HG03097 (cell line): ENCODE data around the gene ARHGEF7.

ENCODE experiments used
- ATAC-seq: cut with Tn5 transposase; IDR thresholded peaks from one replicate; pipeline ENCODE4 v1.9.1; 2021; ENCODE audit not compliant: unreplicated experiment, low FRiP score

ARHGEF7 gene

GRCh38 chr13:111317571-111318345 lies 202.6 kb downstream of the ARHGEF7 start:
- no peak for ATAC-seq

GRCh38 chr13:111318386-111318785 lies 203.3 kb downstream of the ARHGEF7 start:
- no peak for ATAC-seq

DNA sequence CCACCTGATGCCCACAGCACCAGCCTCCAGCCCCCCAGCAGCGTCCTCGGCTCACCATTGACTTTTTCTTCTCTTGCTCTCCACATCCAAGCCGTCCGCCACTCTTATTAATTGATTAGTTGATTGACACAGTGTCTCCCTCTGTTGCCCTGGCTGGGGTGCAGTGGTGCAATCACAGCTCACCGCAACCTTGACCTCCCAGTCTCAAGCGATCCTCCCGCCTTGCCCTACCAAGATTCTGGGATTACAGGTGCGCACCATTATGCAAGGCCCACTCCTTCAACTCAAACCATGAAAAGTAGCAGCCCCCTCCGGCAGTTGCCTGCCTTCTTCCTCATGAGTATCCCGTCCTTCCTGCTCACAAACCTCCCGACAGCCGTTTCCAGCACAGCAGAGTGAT lies 204.4 kb downstream of the ARHGEF7 start:
- ATAC-seq, result no peak

DNA sequence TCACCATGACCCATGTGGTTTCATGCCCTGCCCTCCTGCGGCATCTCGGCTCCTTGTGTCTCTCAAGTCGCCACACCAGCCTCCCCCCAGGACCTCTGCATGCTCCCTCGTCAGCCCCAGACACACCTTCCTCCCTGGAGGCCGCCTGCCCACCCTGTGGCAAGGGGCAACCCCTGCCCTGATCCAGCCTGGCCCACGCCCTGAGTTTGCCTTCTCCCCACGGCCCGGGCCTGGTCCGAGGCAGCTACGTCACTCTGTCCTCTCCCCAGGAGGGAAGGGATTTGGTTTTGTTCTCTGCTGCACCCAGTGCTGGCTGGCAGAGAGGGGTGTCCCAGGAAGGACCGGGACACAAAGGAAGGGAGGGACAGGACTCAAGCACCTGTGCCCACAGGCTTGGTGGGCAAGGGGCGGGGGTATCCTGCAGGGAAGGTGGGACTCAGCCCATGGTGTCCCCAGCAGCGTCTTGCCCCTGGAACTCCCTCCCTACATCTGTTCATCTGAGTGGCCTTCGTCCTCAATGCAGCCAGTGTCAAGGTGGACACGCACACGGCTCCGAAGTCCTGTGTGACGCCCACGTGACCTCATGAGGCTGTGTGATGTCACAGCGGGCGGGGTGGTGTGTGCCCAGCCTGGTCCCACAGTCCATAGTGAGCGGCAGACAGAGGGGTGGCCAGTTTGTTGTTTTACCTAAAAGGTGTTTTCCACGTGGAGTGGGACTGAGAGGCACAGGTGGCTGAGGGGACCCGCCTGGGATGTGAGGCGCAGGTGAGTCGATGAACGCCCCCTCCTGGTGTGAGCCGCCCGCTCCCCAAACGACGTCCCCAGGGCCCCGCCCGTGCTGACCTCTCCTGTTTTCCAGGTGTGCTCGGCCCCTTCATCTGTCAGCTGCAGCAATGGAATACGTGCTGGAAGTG lies 205.1 kb downstream of the ARHGEF7 start, which contains the start of gene TEX29:
Gene TEX29, plus strand, starts transcription at position 645 of the 914 bp plus-strand sequence. Its CDS starts 249 bp downstream, at position 894.
- ATAC-seq, result no peak

DNA sequence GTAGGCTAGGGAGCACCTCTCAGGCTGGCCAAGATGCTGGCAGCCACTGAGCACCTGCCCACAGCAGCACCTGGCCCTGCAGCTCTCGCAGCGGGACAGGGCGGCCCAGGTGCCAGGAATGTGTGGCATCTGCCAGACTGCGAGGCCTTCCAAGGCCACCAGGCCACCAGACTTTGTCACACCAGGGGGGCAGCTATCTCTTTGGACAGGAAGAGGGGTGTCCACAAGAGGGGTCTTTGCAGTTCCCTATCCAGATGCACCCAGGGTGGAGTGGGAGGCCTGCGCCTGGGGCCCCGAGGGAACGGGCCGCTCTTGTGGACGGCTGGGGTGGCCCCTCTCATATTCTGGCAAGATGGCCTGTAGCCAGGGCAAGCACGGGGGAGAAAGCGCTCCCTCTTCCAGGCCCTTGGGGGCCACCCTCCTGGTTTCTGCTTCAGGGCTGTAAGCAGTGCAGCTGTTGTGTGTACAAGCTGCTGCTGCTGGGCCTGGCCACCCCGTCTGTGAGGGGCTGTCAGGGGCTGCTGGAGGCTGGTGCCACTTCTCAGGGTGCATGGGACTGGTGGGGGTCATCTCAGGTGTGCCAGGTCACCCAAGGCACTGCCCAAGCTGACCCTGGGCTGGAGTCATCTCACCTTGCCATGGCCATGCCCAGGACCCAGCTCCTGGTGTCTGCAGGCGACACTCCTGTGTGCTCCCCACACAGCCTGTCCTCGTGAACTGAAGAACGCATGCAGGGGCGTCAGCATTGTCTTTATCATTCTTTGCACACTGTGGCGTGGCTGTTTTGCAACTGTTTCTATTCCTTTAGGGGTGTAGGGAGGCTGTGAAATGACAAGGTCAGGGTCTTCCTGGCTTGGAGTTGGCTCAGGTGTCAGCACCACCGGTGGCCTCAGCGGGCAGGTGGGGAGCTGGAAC lies 207.1 kb downstream of the ARHGEF7 start:
- ATAC-seq, result no peak

DNA sequence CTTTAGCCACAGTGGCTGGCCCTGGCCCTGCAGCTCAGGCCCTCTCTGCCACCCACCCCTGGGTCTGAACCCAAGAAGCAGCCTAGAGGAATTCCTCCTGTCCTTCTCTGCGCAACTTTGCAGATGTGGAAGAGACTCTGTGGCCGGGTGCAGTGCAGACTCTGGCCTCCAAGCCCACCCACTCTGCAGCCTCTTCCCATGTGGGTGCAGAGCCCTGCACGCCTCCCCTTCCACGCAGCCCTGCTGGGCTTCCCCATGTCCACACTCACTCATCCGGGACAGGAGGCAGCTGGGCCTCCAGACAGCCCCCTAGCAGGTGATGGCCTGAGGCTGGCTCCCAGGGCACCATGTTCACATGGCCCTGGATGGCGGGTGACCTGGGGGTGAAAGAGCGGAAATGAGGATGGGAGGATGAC lies 207.8 kb downstream of the ARHGEF7 start:
- no peak for ATAC-seq

DNA sequence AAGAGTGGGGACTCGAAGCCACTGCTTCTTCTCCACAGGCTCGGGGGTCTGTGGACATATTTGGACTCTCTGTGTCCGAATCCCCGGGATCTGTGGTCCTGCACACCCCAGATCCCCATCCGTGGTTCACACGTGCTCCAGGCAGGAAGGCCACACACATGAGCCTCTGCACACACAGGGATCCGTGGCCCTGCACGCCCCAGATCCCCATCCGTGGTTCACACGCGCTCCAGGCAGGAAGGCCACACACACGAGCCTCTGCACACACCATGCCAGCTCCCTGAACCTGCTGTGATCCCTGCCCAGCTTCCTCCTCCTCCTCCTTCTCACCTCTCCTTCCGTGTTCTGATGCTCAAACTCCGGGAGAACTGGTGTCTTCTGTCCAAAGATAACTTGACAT lies 208.4 kb downstream of the ARHGEF7 start:
- ATAC-seq, result no peak

- ATAC-seq, result no peak
These were observed 209.0 kb downstream of the ARHGEF7 start for GRCh38 chr13:111323950-111324651.

GRCh38 chr13:111324736-111325135 lies 209.6 kb downstream of the ARHGEF7 start:
- ATAC-seq, result no peak

- no peak for ATAC-seq
These were observed 210.2 kb downstream of the ARHGEF7 start for GRCh38 chr13:111325146-111325890.

- ATAC-seq, result no peak
These were observed 211.0 kb downstream of the ARHGEF7 start for GRCh38 chr13:111325941-111326620.

- no peak for ATAC-seq
These were observed 211.5 kb downstream of the ARHGEF7 start for GRCh38 chr13:111326621-111326965.

- no peak for ATAC-seq
These were observed 212.0 kb downstream of the ARHGEF7 start for GRCh38 chr13:111326981-111327642.

DNA sequence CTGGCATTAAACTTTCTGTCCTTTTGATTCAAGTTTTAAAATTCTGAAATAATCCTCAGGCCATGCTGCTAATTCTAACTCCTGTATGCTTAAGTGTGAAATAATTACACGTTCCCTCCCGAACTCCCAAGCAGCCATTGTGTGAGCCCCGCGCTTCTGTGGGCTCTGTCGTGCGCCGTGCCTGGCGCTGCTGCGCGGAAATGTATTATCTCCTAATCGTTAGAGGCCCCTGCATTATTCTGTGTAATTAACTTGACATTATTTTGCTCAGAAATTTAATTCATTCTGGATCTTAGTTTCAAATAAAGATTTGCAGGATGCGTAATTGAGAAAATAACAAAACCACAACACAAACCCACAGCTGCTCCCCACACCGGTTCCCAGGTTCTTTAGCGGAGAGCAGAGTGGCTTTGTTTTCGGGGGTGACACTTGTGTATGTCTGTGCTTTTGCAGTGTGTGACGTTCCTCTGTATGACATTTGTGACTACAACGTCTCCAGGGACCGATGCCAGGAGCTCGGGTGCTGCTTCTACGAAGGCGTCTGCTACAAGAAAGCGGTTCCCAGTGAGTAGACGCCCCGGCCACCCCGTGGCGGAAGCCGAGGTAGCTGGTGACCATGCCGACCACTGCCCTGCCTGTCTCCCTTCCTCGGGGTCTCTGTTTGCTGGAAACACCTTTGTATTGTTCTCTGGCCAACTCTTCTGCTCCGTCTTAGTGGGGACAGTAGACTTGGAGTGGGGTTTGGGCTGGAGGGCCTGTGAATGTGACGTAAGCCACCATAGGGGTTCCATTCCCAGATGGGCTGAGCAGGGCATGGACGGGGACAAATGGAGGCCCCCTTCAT lies 212.8 kb downstream of the ARHGEF7 start:
- ATAC-seq, result no peak

GRCh38 chr13:111328574-111329410 lies 213.7 kb downstream of the ARHGEF7 start:
- ATAC-seq, result no peak

DNA sequence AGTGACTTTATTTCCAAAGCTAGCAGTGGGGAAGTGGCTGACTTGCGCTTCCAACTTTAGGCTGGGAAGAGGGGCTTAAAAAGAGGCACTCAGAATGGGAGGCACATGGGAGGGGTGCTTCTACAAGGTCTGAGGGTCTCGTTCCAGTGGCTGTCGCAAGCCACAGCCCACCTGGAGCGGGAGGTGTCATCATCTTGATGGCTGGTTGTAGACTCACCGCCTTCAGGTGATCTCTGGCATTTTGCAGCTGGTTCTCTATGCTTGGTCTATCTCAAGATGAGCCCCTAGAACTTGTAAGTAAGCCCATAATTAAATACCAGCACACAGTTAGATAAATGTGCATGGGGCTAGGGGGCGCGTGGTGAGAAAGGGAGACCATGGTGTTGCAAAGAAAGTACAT lies 214.5 kb downstream of the ARHGEF7 start:
- ATAC-seq, result no peak
